NCI-H748 (cell line): ENCODE data around the gene ABHD5.
A peak's percentile ranks its signal among the peaks of the same experiment; 100 is the strongest.

ENCODE experiments used
- DNase-seq: peaks from one replicate; lab custom pipeline; 2025; ENCODE audit not compliant: unreplicated experiment; lab: John Stamatoyannopoulos, UW

The ABHD5 gene

GRCh38 chr3:43685921-43686320 is 4.8 kb upstream of the ABHD5 start:
- DNase-seq: no peak

- DNase-seq: no peak
These were observed 4.4 kb upstream of the ABHD5 start for GRCh38 chr3:43686333-43686699.

GRCh38 chr3:43686700-43687498 is 3.8 kb upstream of the ABHD5 start:
- no peak for DNase-seq

GRCh38 chr3:43687499-43687811 is 3.3 kb upstream of the ABHD5 start:
- no peak for DNase-seq

DNA sequence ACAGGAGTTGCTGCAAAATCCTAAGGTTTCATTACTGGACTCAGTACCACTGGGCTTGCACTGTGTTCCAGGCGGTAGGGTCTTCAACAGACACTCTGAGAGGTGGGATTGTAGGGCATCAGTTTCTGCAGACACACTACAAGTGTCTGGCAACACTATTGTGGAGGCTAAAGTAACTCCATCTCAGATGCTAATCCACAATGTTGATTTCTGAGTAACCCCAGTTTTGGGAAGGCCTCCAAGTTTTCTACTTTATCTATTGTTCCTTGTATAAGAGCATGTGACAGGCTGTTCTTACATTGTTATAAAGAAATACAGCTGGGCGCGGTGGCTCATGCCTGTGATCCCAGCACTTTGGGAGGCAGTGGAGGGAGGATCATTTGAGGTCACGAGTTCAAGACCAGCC is 2.5 kb upstream of the ABHD5 start:
- no peak for DNase-seq

GRCh38 chr3:43689166-43689565 is 1.6 kb upstream of the ABHD5 start:
- DNase-seq: no peak

DNA sequence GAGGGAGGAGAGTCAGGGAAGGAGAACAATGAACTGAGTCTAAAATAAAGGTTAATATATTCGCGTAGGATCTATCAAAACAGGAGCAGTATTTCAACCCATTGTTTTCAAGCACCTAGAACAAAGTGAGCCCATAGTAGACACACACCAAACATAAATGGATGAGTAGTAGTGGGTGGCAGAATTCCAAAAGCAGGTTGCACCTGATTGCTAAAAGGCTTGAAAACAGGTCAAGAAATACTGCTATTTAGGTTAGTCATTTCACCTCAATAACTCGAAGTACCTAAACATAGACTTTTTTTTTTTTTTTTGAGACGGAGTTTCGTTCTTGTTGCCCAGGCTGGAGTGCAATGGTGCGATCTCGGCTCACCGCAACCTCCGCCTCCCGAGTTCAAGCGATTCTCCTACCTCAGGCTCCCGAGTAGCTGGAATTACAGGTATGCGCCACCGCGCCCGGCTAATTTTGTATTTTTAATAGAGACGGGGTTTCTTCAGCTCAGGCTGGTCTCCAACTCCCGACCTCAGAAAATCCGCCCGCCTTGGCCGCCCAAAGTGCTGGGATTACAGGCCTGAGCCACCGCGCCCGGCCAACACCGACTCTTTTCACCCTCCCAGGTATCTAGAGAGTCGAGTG is 855 bp upstream of the ABHD5 start:
- peak; percentile 17 for DNase-seq

- DNase-seq: peak; percentile 85
These were observed 620 bp downstream of the ABHD5 start for GRCh38 chr3:43691120-43691995.

GRCh38 chr3:43692085-43692855 is 1.5 kb downstream of the ABHD5 start:
- no peak for DNase-seq

DNA sequence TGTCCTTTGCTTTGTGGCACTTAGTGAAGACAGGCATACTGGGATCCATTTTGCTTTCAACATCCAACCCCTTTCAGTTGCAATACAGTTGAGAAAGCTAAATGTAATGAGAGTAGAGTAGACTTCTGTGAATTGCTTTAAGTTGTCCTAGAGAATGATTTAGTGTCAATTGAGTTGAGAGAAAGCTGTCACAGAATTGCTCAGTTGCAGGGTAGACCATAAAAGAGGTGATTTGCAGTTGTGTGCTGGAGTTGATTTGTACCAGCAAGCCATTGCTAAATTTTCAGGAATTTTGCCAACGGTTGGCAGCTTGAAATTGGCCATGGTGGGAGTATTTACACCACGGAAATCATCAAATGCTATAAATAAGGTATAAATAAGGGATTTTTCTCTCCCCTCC is 2.2 kb downstream of the ABHD5 start:
- DNase-seq: no peak

DNA sequence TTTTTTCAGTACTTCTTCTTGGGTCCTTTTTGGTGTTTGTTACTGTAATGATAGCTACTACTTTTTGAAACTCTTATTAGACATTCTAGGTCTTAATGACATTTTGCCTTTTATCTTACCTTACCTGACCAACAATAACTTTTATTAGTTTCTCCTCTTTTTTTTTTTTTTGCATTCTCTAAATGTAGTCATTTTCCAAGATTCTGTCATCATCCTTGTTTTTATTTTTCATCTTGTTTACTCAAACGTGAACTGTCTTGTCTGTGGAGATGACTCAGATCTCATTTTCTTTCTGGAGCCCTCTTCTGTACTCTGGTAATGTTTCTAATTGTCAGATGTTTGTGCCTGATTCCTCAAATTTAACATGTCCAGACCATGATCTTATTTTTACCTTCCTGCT is 2.9 kb downstream of the ABHD5 start:
- no peak for DNase-seq

DNA sequence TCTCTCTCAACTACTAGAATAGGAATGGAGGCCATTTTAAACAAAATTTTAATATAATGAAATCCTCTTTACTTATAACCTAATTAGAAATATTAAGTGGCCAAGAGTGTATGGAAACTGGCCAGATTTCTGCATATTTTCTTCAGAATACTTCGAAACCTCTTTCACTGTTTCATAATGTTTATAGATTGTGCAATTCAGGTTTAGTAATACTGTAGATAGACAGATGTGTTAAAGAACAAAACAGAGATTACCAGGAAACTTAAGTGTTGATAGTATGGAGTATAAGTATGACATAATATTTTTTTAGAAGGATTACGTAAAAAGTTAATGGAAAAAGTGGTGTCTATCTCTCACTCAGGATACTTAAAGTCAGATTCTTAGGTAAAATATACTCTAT is 4.7 kb downstream of the ABHD5 start:
- DNase-seq: no peak

DNA sequence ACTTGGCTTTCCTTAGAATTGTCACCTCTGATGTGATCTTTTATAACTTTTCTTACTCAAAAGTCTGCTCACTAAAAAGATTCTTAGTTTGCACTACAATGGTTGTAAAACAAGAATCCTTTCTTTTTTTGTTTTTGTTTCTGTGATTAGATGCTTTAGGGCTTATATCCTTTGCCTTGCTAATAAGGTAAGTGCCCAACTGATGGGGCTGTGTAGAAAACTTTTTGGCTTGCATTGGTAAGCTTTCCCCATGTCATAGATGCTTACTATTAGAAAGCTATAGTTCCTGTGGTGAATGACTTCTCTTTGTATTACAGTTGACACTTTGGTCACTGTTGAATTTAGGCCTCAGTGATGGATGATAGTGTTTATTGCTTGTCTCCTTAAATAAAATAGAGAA is 5.1 kb downstream of the ABHD5 start:
- no peak for DNase-seq

DNA sequence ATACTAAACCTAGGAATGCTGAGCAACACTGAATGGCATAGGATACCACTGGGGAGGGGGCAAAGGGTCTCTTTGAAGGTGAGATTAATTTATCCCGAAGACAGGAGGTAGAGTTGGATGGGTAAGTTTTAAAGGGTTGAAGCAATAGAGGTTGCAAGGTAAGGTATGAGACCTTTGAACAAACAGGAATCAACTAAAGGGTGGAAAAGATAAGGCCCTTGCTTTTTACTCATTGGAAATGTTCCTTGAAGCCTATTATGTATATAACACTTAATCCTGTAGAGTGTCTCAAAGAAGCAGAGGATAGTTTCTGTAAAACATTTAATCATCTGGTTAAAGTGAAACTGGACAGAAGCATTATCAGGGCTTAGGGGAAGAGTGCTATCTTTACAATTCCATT is 5.7 kb downstream of the ABHD5 start:
- DNase-seq: no peak

DNA sequence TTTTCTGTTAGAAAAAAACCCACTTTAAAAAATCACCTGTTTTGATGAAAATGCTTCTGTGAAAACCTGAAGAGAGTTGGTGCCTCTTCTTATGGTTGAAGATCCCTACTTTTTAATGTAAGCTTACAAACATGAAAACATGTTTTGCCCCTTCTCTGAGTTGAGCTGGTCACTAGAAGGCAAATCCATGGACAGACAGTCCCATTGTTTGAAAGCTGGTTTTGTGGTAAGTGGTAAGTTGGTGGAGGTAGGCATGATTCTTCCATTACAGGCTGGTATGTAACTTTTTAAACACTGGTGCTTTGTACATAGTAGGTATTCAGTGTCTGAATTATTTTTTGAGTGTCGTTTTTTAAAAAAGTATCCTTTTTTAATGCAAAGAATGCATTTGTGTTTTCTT is 6.1 kb downstream of the ABHD5 start:
- DNase-seq: no peak

DNA sequence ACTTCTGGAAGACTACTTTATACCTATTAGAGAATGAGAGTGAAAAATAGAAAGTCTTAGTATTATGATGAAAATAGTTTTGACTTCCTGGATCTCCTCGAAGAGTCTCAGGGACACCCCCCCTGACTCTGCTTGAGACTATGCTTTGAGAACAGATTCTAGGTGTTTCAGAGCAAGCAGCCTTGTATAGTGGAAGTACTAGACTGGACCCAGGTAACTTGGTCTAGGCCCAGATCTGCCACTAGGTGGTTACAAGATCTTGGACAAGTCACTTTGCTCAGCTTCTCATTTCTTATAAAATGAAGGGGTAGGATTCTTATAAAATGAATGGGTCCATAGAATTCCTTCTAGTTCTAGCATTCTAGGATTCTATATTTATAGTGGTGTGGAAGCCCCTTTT is 9.1 kb downstream of the ABHD5 start:
- DNase-seq: no peak

GRCh38 chr3:43704697-43705096 is 14.0 kb downstream of the ABHD5 start:
- DNase-seq: no peak

DNA sequence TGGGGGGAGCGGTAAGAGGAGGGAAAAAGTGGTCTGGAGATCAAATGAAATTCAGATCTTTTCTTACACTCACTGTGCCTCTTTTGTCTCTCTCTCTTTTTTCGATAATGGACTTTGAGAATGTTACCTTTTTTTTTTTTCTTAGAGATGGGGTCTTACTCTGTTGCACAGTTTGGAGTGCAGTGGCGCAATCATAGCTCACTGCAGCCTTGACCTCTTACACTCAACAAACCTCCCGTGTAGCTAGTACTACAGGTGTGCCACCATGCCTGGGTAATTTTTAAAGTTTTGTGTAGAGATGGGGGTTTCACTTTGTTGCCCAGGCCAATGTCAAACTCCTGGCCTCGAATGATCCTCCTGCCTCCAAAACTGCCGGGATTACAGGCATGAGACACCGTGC is 15.6 kb downstream of the ABHD5 start:
- no peak for DNase-seq

GRCh38 chr3:43707266-43707665 is 16.5 kb downstream of the ABHD5 start:
- DNase-seq: no peak

GRCh38 chr3:43707998-43708397 is 17.3 kb downstream of the ABHD5 start:
- no peak for DNase-seq

GRCh38 chr3:43709022-43709421 is 18.3 kb downstream of the ABHD5 start:
- no peak for DNase-seq
